Kidney (tissue), 14 donors: ENCODE data around the gene NOL4L. TPM values are rescaled to one million over a fixed set of nuclear protein-coding genes. Genes with fewer than 3 reads are reported as not detected.
A peak's percentile ranks its signal among the peaks of the same experiment; 100 is the strongest.

Source experiments
- DNase-seq, 5 donors: peaks; one replicate each; pipeline ENCODE4 v3.0.0-alpha.2; 2013 to 2020
- FAIRE-seq: peaks from 2 replicates; lab custom pipeline; 2012; peaks lifted over from hg19 to GRCh38; lab: Jason Lieb, UNC
- H3K27ac ChIP-seq, 2 donors: one replicate each; pipeline ENCODE4 v1.7.0; 2013; ENCODE audit warnings: low read depth in 2 of 2, low read length in 2 of 2, inconsistent platforms in 1 of 2
- H3K27me3 ChIP-seq: one replicate; pipeline ENCODE4 v1.7.1; 2013; ENCODE audit warnings: low read length, inconsistent platforms; ENCODE audit not compliant: control insufficient read depth, insufficient read depth
- H3K36me3 ChIP-seq, 3 donors: one replicate each; pipeline versions ENCODE4 v1.7.0 to v1.7.1; 2013; ENCODE audit warnings: low read length in 3 of 3, control low read depth in 1 of 3, inconsistent platforms in 1 of 3; ENCODE audit not compliant: insufficient read depth in 3 of 3, control insufficient read depth in 2 of 3
- H3K4me1 ChIP-seq, 3 donors: one replicate each; pipeline versions ENCODE4 v1.7.0 to v1.7.1; 2013; ENCODE audit warnings: low read length in 3 of 3, inconsistent platforms in 1 of 3, low read depth in 1 of 3; ENCODE audit not compliant: control insufficient read depth in 2 of 3, insufficient read depth in 2 of 3
- H3K4me3 ChIP-seq, 3 donors: one replicate each; pipeline versions ENCODE4 v1.7.0 to v1.8.1; 2013; ENCODE audit warnings: low read length in 3 of 3, control low read depth in 1 of 3, inconsistent platforms in 1 of 3
- H3K9ac ChIP-seq, 3 donors: one replicate each; pipeline versions ENCODE4 v1.7.0 to v1.7.1; 2013; ENCODE audit warnings: low read length in 3 of 3, control low read depth in 1 of 3, inconsistent platforms in 1 of 3
- H3K9me3 ChIP-seq, 3 donors: one replicate each; pipeline versions ENCODE4 v1.7.0 to v1.7.1; 2013; ENCODE audit warnings: low read length in 3 of 3, control low read depth in 1 of 3, inconsistent platforms in 1 of 3; ENCODE audit not compliant: control insufficient read depth in 2 of 3, insufficient read depth in 1 of 3
- intact Hi-C: fragments of 100-400 bp; cut with DNase I; formaldehyde crosslinking; loops from one replicate; pipeline ENCODE4 v1.11.1; 2022
- polyA plus RNA-seq: library from polyadenylated mRNA; stranded (reverse); fragments of 350-450 nt; fragmentation: Illumina TruSeq; extraction: RNeasy Lipid Tissue Mini Kit (QIAGEN cat#74804); gene quantifications from one replicate; pipeline ENCODE4 v1.2.3, GENCODE V29; 2014; ENCODE audit warnings: low read depth, low replicate concordance; ENCODE audit not compliant: insufficient read depth
- total RNA-seq: library from RNA; stranded (reverse); fragmentation: NEBNext Ultra II Directional; extraction: Animal tissue kit (Norgen Biotek cat#: 25700); gene quantifications from one replicate; pipeline ENCODE4 v1.2.1, GENCODE V29; 2021
- TF ChIP-seq, protein P1 (sequence below): IDR thresholded peaks from 3 replicates; pipeline ENCODE4 v1.5.1; 2012; ENCODE audit warnings: mild to moderate bottlenecking, moderate library complexity, borderline replicate concordance; ENCODE audit not compliant: insufficient read depth; ENCODE audit errors: extremely low read depth
- donor health status: control.
- donor health status: control.
- donor health status: control.
- donor health status: control.
- donor health status: control.
- donor health status: DM: yes; HTN: yes; CAD: no.
- donor health status: Normal renal cell carcinoma (clear cell type).

NOL4L gene
- total and polyA plus RNA-seq, 2 donors from 2014 or later, result 14.1 to 19.4 TPM

DNA sequence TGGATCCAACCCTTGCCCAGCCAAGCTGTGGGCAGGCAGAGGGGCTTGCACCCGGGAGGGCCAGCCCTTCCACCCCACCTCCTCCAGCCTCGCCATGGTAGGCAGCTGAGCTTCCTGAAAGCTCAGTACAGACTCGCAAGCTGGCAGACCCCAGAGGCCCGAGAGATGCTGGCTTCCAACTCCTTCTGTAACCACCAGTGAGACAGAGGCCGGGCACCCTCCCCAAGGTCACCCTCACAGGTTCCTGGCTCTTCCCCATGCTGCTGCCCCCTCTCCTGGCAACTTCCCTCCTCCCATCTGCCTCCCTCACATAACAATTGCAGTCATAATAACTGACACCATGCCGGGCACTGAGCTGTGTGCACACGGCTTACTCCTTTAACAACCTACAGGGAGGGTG, 26.2 kb upstream of the NOL4L start:
- Histone ChIP-seq H3K27me3 (no peaks in the 10 kb centered on the region), H3K27ac (no peak overlapping the region), H3K9ac (no peak overlapping the region), H3K9me3 (no peaks in the 10 kb centered on the region), H3K36me3 (no peaks in the 10 kb centered on the region), H3K4me1 (no peaks in the 10 kb centered on the region), H3K4me3 (no peak overlapping the region)
- intact Hi-C loops, result no loop called here
- no peak for FAIRE-seq
- TF ChIP-seq, protein P1, sequence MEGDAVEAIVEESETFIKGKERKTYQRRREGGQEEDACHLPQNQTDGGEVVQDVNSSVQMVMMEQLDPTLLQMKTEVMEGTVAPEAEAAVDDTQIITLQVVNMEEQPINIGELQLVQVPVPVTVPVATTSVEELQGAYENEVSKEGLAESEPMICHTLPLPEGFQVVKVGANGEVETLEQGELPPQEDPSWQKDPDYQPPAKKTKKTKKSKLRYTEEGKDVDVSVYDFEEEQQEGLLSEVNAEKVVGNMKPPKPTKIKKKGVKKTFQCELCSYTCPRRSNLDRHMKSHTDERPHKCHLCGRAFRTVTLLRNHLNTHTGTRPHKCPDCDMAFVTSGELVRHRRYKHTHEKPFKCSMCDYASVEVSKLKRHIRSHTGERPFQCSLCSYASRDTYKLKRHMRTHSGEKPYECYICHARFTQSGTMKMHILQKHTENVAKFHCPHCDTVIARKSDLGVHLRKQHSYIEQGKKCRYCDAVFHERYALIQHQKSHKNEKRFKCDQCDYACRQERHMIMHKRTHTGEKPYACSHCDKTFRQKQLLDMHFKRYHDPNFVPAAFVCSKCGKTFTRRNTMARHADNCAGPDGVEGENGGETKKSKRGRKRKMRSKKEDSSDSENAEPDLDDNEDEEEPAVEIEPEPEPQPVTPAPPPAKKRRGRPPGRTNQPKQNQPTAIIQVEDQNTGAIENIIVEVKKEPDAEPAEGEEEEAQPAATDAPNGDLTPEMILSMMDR, result no peak
- no peak for DNase-seq

DNA sequence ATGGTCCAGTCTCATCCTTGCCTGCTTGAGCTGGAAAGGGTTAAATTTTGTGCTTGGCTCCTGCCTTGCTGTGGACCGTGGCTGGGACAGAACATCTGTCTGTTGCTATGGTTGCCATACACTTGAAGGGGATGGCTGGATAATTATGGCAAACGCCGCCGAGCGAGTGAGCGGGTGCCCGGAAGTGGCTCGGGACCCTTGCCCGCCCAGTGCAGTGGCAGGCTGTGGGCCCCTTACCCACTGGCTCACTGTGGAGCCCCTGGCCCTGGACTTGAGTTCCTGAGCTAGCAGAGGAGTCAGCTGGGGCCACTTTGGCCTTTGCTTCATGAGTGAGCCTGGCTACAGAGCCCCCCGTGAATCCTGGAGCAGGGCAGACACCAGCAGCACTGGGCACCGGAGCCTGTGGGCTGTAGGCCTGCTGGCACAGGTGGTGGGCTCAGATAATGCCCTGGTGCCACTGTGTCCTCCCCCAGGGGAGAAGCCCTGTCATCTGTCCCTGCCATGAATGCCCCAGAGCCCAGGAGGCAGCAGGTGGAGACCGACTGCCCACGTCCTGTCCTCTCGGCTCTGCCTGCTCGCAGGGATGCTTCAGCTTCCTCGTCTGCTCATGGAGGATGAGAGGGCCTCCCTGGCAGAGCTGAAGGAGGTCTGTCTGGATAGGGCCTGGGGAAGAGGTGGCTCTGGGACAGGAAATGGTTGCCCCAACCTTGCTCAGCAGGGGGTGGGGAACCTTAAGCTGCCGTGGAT, 25.5 kb upstream of the NOL4L start:
- no peaks in the 10 kb centered on the region for H3K4me1 ChIP-seq
- TF ChIP-seq, protein P1, result no peak
- no peaks in the 10 kb centered on the region for H3K9me3 ChIP-seq
- FAIRE-seq (no peak), DNase-seq (peak in 3 of 5 donors; percentile 50 to 62 (median 54))
- no peaks in the 10 kb centered on the region for H3K36me3 ChIP-seq
- no peak overlapping the region for H3K27ac ChIP-seq
- H3K27me3 ChIP-seq, result no peaks in the 10 kb centered on the region
- H3K9ac ChIP-seq, result no peak overlapping the region
- intact Hi-C loops, result no loop called here
- no peak overlapping the region for H3K4me3 ChIP-seq

DNA sequence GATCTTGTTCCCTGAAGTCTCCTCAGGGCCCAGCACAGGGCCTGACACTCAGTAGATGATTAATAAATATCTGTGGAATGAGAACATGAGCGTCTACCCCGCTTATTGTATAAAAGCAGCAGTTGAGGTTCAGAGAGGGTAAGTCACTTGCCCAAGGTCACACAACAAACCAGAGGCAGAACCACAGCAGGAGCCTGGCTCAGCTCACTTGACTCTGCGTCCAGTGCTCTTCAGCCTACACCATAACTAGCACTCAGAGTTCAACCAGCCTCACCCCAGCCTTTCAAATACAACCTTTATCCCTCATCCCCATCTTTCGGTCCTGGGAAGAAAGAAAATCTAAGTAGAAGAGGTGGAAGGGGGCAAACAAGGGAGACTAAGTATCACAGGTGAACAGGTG, 24.9 kb upstream of the NOL4L start:
- H3K27me3 ChIP-seq, result no peaks in the 10 kb centered on the region
- no peak overlapping the region for H3K27ac ChIP-seq
- H3K9me3 ChIP-seq, result no peaks in the 10 kb centered on the region
- DNase-seq (no peak), FAIRE-seq (no peak)
- no peaks in the 10 kb centered on the region for H3K36me3 ChIP-seq
- no peak overlapping the region for H3K9ac ChIP-seq
- H3K4me3 ChIP-seq, result no peak overlapping the region
- intact Hi-C loops, result no loop called here
- no peaks in the 10 kb centered on the region for H3K4me1 ChIP-seq
- TF ChIP-seq, protein P1, result no peak
